ENCODE results near the gene FKBP1A.

- no peak for TF ChIP-seq TCF3 (IDR thresholded peaks at IDR 0.05; ENCODE audit: borderline replicate concordance, insufficient read depth, low read depth, low read length)
- no peak for TF ChIP-seq ASH2L (IDR thresholded peaks at IDR 0.05; ENCODE audit: borderline replicate concordance, low read depth)
- TF ChIP-seq TAF1 (IDR thresholded peaks at IDR 0.05; ENCODE audit: borderline replicate concordance, low read depth, low read length), result no peak
- TF ChIP-seq POLR2A (IDR thresholded peaks at IDR 0.05; ENCODE audit: low read depth, low read length), result no peak
- no peak for TF ChIP-seq CTCF (IDR thresholded peaks at IDR 0.05 in 2 of 3, conservative IDR thresholded peaks at IDR 0.05 in 1 of 3; ENCODE audit: control insufficient read depth in 2 of 3, extremely low read depth in 1 of 3, insufficient read depth in 1 of 3, low read depth in 3 of 3, low read length in 3 of 3)
- no peak for TF ChIP-seq EZH2 (IDR thresholded peaks at IDR 0.05; ENCODE audit: borderline replicate concordance, control insufficient read depth, low read depth, low read length)
- TF ChIP-seq RAD21 (IDR thresholded peaks at IDR 0.05; ENCODE audit: insufficient read depth, low read depth, low read length), result no peak
- TF ChIP-seq KAT2A (conservative IDR thresholded peaks at IDR 0.05; ENCODE audit: control insufficient read depth, low read depth, low read length), result no peak
These were observed 55.4 kb downstream of the FKBP1A start for GRCh38 chr20:1337441-1337840.

Measured in GM12878 (cell line).